Brain pericyte (primary cell): ENCODE data around the gene XXYLT1.

Experiments
- DNase-seq: peaks from one replicate; pipeline ENCODE4 v3.0.0-alpha.2; 2012; ENCODE audit warnings: low read depth, low spot score

XXYLT1 gene

GRCh38 chr3:195185583-195185982 is 85.4 kb downstream of the XXYLT1 start:
- no peak for DNase-seq

GRCh38 chr3:195184716-195185421 is 86.1 kb downstream of the XXYLT1 start:
- DNase-seq = no peak

- DNase-seq = no peak
Observed at GRCh38 chr3:195183071-195183776, 87.7 kb downstream of the XXYLT1 start.

- DNase-seq = no peak
Observed at GRCh38 chr3:195182470-195182795, 88.5 kb downstream of the XXYLT1 start.

GRCh38 chr3:195181741-195182469 is 89.1 kb downstream of the XXYLT1 start:
- DNase-seq = no peak

- DNase-seq = no peak
Observed at GRCh38 chr3:195181113-195181498, 89.9 kb downstream of the XXYLT1 start.

GRCh38 chr3:195180490-195181112 is 90.4 kb downstream of the XXYLT1 start:
- DNase-seq = no peak

GRCh38 chr3:195179776-195180489 is 91.0 kb downstream of the XXYLT1 start:
- DNase-seq = no peak

GRCh38 chr3:195178124-195178910 is 92.6 kb downstream of the XXYLT1 start:
- DNase-seq = no peak

GRCh38 chr3:195177422-195178123 is 93.4 kb downstream of the XXYLT1 start:
- no peak for DNase-seq

GRCh38 chr3:195176776-195177175 is 94.2 kb downstream of the XXYLT1 start:
- DNase-seq = no peak

GRCh38 chr3:195175476-195176337 is 95.3 kb downstream of the XXYLT1 start:
- no peak for DNase-seq

GRCh38 chr3:195175076-195175475 is 95.9 kb downstream of the XXYLT1 start:
- no peak for DNase-seq

- no peak for DNase-seq
Observed at GRCh38 chr3:195173657-195174056, 97.3 kb downstream of the XXYLT1 start.

GRCh38 chr3:195172896-195173295 is 98.1 kb downstream of the XXYLT1 start:
- no peak for DNase-seq

- DNase-seq = no peak
Observed at GRCh38 chr3:195172039-195172684, 98.8 kb downstream of the XXYLT1 start.

GRCh38 chr3:195171093-195171873 is 99.7 kb downstream of the XXYLT1 start:
- no peak for DNase-seq

GRCh38 chr3:195170496-195170895 is 100.5 kb downstream of the XXYLT1 start:
- no peak for DNase-seq
